Omental fat pad (tissue), 4 donors: ENCODE data around the gene DYSF. TPM values are rescaled to one million over a fixed set of nuclear protein-coding genes. Genes with fewer than 3 reads are reported as not detected.

Source experiments
- ATAC-seq: fragments of 150-250 bp; one replicate; pipeline ENCODE4 v1.9.1; 2016; ENCODE audit warnings: mild to moderate bottlenecking, moderate library complexity; ENCODE audit not compliant: low FRiP score
- DNase-seq: peaks from one replicate; pipeline ENCODE4 v3.0.0-alpha.2; 2019; ENCODE audit warnings: low spot score
- CTCF ChIP-seq, 3 donors: fragments of 450-650 bp; IDR thresholded peaks; one replicate each; pipeline ENCODE4 v1.5.1; 2016 to 2017; ENCODE audit warnings: antibody characterized with exemption in 3 of 3, mild to moderate bottlenecking in 3 of 3, moderate library complexity in 2 of 3
- total RNA-seq, 4 donors: library from RNA; depleted of rRNA; stranded (reverse); fragments of >200 nt; gene quantifications; one replicate each; pipeline ENCODE4 v1.1.0, GENCODE V29; 2016

Gene DYSF
- total RNA-seq, 4 donors from 2014 or later, result 7.9 to 70.5 (median 17.8) TPM

GRCh38 chr2:71473346-71474031, 20.1 kb downstream of the DYSF start:
- ATAC-seq, result no peak

GRCh38 chr2:71474116-71474743, 20.9 kb downstream of the DYSF start:
- ATAC-seq, result no peak
- no peak for DNase-seq
- no peak for TF ChIP-seq CTCF (IDR thresholded peaks at IDR 0.05)

More at GRCh38 chr2:71473346-71474031, 20.1 kb downstream of the DYSF start:
- TF ChIP-seq CTCF (IDR thresholded peaks at IDR 0.05), result no peak
- no peak for DNase-seq

- TF ChIP-seq CTCF (IDR thresholded peaks at IDR 0.05), result no peak
- DNase-seq (no peak), ATAC-seq (no peak)
Observed at GRCh38 chr2:71474744-71475397, 21.5 kb downstream of the DYSF start.

- no peak for TF ChIP-seq CTCF (IDR thresholded peaks at IDR 0.05)
- ATAC-seq (no peak), DNase-seq (no peak)
Observed at GRCh38 chr2:71476495-71476894, 23.1 kb downstream of the DYSF start.

- TF ChIP-seq CTCF (IDR thresholded peaks at IDR 0.05), result no peak
- DNase-seq (no peak), ATAC-seq (no peak)
Observed at GRCh38 chr2:71477231-71477691, 23.9 kb downstream of the DYSF start.

- DNase-seq (no peak), ATAC-seq (no peak)
- TF ChIP-seq CTCF (IDR thresholded peaks at IDR 0.05), result no peak
Observed at GRCh38 chr2:71478806-71479205, 25.4 kb downstream of the DYSF start.
